H9 (cell line): ENCODE measurements around the gene MICALL2. TPM values are rescaled to one million over a fixed set of nuclear protein-coding genes. Genes with fewer than 3 reads are reported as not detected.

Experiments
- DNase-seq: peaks from one replicate; pipeline ENCODE4 v3.0.0-alpha.2; 2017
- H2AFZ ChIP-seq: one replicate; pipeline ENCODE4 v1.6.1; 2013; ENCODE audit warnings: mild to moderate bottlenecking, low read length, control low read depth, moderate library complexity
- H2AK5ac ChIP-seq: 2 replicates; pipeline ENCODE4 v1.6.1; 2013; ENCODE audit warnings: low read length, control low read depth, mixed read lengths; ENCODE audit not compliant: insufficient read length
- H2BK120ac ChIP-seq: one replicate; pipeline ENCODE4 v1.6.1; 2013; ENCODE audit warnings: low read depth, mild to moderate bottlenecking, low read length, control low read depth, inconsistent platforms; ENCODE audit not compliant: poor library complexity, severe bottlenecking
- H2BK12ac ChIP-seq: 2 replicates; pipeline ENCODE4 v1.6.1; 2013; ENCODE audit warnings: low read length, control low read depth, mixed read lengths, low read depth; ENCODE audit not compliant: insufficient read length
- H2BK15ac ChIP-seq: 2 replicates; pipeline ENCODE4 v1.6.1; 2013; ENCODE audit warnings: low read depth, low read length, control low read depth
- H2BK20ac ChIP-seq: one replicate; pipeline ENCODE4 v1.6.1; 2013; ENCODE audit warnings: low read depth, mild to moderate bottlenecking, low read length, control low read depth, inconsistent platforms; ENCODE audit not compliant: poor library complexity, severe bottlenecking
- H2BK5ac ChIP-seq: 2 replicates; pipeline ENCODE4 v1.6.1; 2013; ENCODE audit warnings: low read length, control low read depth, mixed read lengths; ENCODE audit not compliant: insufficient read length
- H3K14ac ChIP-seq: 2 replicates; pipeline ENCODE4 v1.6.1; 2013; ENCODE audit warnings: low read length, control low read depth; ENCODE audit not compliant: insufficient read depth
- H3K18ac ChIP-seq: 2 replicates; pipeline ENCODE4 v1.6.1; 2013; ENCODE audit warnings: low read depth, mild to moderate bottlenecking, mixed read lengths, low read length, control low read depth; ENCODE audit not compliant: insufficient read length
- H3K23ac ChIP-seq: 2 replicates; pipeline ENCODE4 v1.6.1; 2013; ENCODE audit warnings: low read length, control low read depth, mixed read lengths, low read depth; ENCODE audit not compliant: insufficient read length
- H3K23me2 ChIP-seq: 2 replicates; pipeline ENCODE4 v1.6.1; 2013; ENCODE audit warnings: low read depth, mild to moderate bottlenecking, mixed read lengths, low read length, control low read depth; ENCODE audit not compliant: insufficient read length, poor library complexity, severe bottlenecking
- H3K27ac ChIP-seq: 2 replicates; pipeline ENCODE4 v1.5.1; 2013; ENCODE audit warnings: low read length, control low read depth, mixed read lengths, low read depth; ENCODE audit not compliant: insufficient read length
- H3K27me3 ChIP-seq: 2 replicates; pipeline ENCODE4 v1.6.1; 2013; ENCODE audit warnings: low read length, control low read depth, inconsistent platforms; ENCODE audit not compliant: insufficient read depth
- H3K4ac ChIP-seq: 2 replicates; pipeline ENCODE4 v1.6.1; 2013; ENCODE audit warnings: low read depth, mild to moderate bottlenecking, control low read depth, inconsistent platforms, low read length, moderate library complexity
- H3K4me1 ChIP-seq: 2 replicates; pipeline ENCODE4 v1.6.1; 2013; ENCODE audit warnings: low read length, control low read depth, inconsistent platforms; ENCODE audit not compliant: insufficient read depth
- H3K4me2 ChIP-seq: 2 replicates; pipeline ENCODE4 v1.6.1; 2013; ENCODE audit warnings: low read length, control low read depth, mixed read lengths; ENCODE audit not compliant: insufficient read length, insufficient read depth
- H3K56ac ChIP-seq: 2 replicates; pipeline ENCODE4 v1.6.1; 2013; ENCODE audit warnings: low read depth, mild to moderate bottlenecking, mixed read lengths, low read length, control low read depth; ENCODE audit not compliant: insufficient read length
- H3K79me1 ChIP-seq: 2 replicates; pipeline ENCODE4 v1.6.1; 2013; ENCODE audit warnings: low read depth, mild to moderate bottlenecking, moderate library complexity, low read length, control low read depth, inconsistent platforms; ENCODE audit not compliant: insufficient read depth, poor library complexity, severe bottlenecking
- H3K79me2 ChIP-seq: 2 replicates; pipeline ENCODE4 v1.6.1; 2013; ENCODE audit warnings: low read length, control low read depth, inconsistent platforms; ENCODE audit not compliant: insufficient read depth
- H3K9ac ChIP-seq: 2 replicates; pipeline ENCODE4 v1.6.1; 2013; ENCODE audit warnings: low read length, control low read depth, mixed read lengths; ENCODE audit not compliant: insufficient read length; ENCODE audit errors: extremely low read depth
- H3K9me3 ChIP-seq: one replicate; pipeline ENCODE4 v1.6.1; 2013; ENCODE audit warnings: low read depth, low read length, inconsistent platforms; ENCODE audit not compliant: control insufficient read depth
- H3T11ph ChIP-seq: one replicate; pipeline ENCODE4 v1.6.1; 2013; ENCODE audit warnings: mild to moderate bottlenecking, low read length, control low read depth, inconsistent platforms
- H4K20me1 ChIP-seq: one replicate; pipeline ENCODE4 v1.6.1; 2013; ENCODE audit not compliant: control insufficient read depth, insufficient read length, insufficient read depth
- H4K5ac ChIP-seq: 2 replicates; pipeline ENCODE4 v1.6.1; 2013; ENCODE audit warnings: low read depth, mild to moderate bottlenecking, mixed read lengths, low read length, control low read depth; ENCODE audit not compliant: insufficient read length
- H4K8ac ChIP-seq: replicated peaks from 2 replicates; pipeline ENCODE4 v1.6.1; 2013; ENCODE audit warnings: low read length, control low read depth, mixed read lengths, low read depth; ENCODE audit not compliant: insufficient read length
- H4K91ac ChIP-seq: 2 replicates; pipeline ENCODE4 v1.6.1; 2013; ENCODE audit warnings: low read depth, mild to moderate bottlenecking, moderate library complexity, mixed read lengths, low read length, control low read depth; ENCODE audit not compliant: insufficient read length
- H3K27ac Mint-ChIP-seq, 3 experiments: 2 replicates in 2 of 3; 3 replicates in 1 of 3; pipeline ENCODE4 v1.8.0; 2020 to 2021; ENCODE audit warnings: mixed read lengths in 3 of 3, mild to moderate bottlenecking in 1 of 3, moderate library complexity in 1 of 3
- H3K27me3 Mint-ChIP-seq: 2 replicates; pipeline ENCODE4 v1.8.0; 2021; ENCODE audit warnings: low read depth, mild to moderate bottlenecking, moderate library complexity, mixed read lengths
- H3K36me3 Mint-ChIP-seq, 3 experiments: 2 replicates in 2 of 3; 3 replicates in 1 of 3; pipeline ENCODE4 v1.8.0; 2020 to 2021; ENCODE audit warnings: low read depth in 3 of 3, mixed read lengths in 3 of 3; ENCODE audit not compliant: insufficient read depth in 1 of 3
- H3K4me1 Mint-ChIP-seq, 2 experiments: 2 replicates each; pipeline ENCODE4 v1.8.0; 2020; ENCODE audit warnings: mixed read lengths in 2 of 2
- H3K4me3 Mint-ChIP-seq, 2 experiments: 2 replicates in 1 of 2; 3 replicates in 1 of 2; pipeline ENCODE4 v1.8.0; 2020 to 2021; ENCODE audit warnings: mild to moderate bottlenecking in 2 of 2, mixed read lengths in 2 of 2, moderate library complexity in 1 of 2
- H3K9me3 Mint-ChIP-seq, 2 experiments: 2 replicates in 1 of 2; 3 replicates in 1 of 2; pipeline ENCODE4 v1.8.0; 2020; ENCODE audit warnings: mild to moderate bottlenecking in 2 of 2, mixed read lengths in 2 of 2, moderate library complexity in 1 of 2
- WGBS: extraction: QIAGEN DNeasy Blood & Tissue Kit; methylation state at CpG from one replicate; pipeline ENCODE4 v1.1.7; 2013; ENCODE audit warnings: missing lambda C conversion rate, low lambda C conversion rate, mixed read lengths; ENCODE audit not compliant: insufficient read length; ENCODE audit errors: extremely low coverage; 5-methylcytosine and 5-hydroxymethylcytosine counted together
- total RNA-seq: library from RNA; stranded (reverse); gene quantifications from 2 replicates; pipeline ENCODE4 v1.2.1, GENCODE V29; 2021
- TF ChIP-seq, protein P1 (sequence below): fragments of 200-600 bp; sonication (generic); conservative IDR thresholded peaks from 3 replicates; pipeline ENCODE4 v1.8.0; 2021; ENCODE audit warnings: antibody characterized with exemption, mild to moderate bottlenecking

Gene MICALL2
- total RNA-seq, 1 experiment from 2014 or later, result 7.1 TPM

DNA sequence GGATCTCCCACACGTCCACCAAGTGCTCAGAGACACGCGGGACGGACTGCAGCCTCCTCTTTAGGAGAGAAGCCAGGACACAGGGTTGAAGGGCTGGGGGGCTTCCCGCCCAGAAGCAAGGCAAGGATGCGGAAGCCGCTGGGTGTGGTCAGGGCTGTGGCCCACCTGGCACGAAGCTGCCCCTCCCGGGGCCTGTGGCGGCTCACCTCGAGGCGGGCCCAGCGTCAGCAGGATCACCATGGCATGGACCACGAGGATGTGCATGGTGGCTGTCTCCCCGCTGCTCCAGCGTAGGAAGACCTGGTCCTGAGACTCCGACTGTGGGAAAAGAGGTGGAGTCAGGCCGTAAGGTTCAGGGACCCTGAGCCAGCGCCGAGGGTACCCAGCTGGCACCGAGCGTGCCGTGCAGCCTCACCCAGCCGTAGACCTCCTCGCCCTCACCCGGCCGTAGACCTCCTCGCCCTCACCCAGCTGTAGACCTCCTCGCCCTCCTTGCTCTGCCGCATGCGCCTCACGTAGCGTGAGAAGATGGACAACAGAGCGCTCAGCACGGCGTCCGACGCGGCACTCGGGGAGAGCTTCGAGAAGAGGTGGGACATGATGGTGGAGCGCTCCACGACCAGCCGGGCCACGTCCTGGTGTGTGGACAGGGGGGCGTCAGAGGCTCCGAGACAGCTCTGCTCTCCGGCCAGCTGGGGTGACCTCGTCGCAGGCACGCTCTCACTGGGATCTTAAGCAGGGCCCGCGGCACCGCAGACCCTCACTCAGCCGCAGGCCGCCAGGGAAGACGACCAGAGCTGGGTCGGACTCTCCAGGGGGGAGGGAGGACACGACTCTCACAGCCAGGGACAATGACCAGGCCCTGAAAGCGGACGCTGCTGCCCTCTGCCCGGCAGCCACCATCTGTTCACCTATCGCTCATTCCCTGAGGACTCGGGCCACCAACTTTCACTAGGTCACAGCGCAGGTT, 24.6 kb upstream of the MICALL2 start:
- WGBS, result no CpG with 5 or more reads among the region's 65 CpGs
- no peaks in the 10 kb centered on the region for H3K4me1 Mint-ChIP-seq
- TF ChIP-seq, protein P1, sequence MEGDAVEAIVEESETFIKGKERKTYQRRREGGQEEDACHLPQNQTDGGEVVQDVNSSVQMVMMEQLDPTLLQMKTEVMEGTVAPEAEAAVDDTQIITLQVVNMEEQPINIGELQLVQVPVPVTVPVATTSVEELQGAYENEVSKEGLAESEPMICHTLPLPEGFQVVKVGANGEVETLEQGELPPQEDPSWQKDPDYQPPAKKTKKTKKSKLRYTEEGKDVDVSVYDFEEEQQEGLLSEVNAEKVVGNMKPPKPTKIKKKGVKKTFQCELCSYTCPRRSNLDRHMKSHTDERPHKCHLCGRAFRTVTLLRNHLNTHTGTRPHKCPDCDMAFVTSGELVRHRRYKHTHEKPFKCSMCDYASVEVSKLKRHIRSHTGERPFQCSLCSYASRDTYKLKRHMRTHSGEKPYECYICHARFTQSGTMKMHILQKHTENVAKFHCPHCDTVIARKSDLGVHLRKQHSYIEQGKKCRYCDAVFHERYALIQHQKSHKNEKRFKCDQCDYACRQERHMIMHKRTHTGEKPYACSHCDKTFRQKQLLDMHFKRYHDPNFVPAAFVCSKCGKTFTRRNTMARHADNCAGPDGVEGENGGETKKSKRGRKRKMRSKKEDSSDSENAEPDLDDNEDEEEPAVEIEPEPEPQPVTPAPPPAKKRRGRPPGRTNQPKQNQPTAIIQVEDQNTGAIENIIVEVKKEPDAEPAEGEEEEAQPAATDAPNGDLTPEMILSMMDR, result no peak
- Histone ChIP-seq H3K79me2 (no peaks in the 10 kb centered on the region), H2BK15ac (no peak overlapping the region), H4K20me1 (no peaks in the 10 kb centered on the region), H3K79me1 (no peaks in the 10 kb centered on the region), H3K23me2 (no peaks in the 10 kb centered on the region), H3K4ac (no peak overlapping the region), H3K4me1 (no peaks in the 10 kb centered on the region), H4K91ac (no peak overlapping the region), H2AK5ac (no peak overlapping the region), H3K18ac (no peak overlapping the region), H2BK12ac (no peak overlapping the region), H3K27ac (no peak overlapping the region), H4K8ac (no peak overlapping the region), H3K23ac (no peak overlapping the region), H3T11ph (no peak overlapping the region), H3K56ac (no peak overlapping the region), H2BK5ac (no peak overlapping the region), H3K9ac (no peak overlapping the region), H2BK20ac (no peak overlapping the region), H4K5ac (no peak overlapping the region), H3K14ac (no peak overlapping the region), H3K4me2 (no peak overlapping the region), H2AFZ (no peak overlapping the region), H3K9me3 (no peaks in the 10 kb centered on the region), H3K27me3 (no peaks in the 10 kb centered on the region), H2BK120ac (no peak overlapping the region)
- no peak overlapping the region for H3K4me3 Mint-ChIP-seq
- no peaks in the 10 kb centered on the region for H3K9me3 Mint-ChIP-seq
- no peaks in the 10 kb centered on the region for H3K27me3 Mint-ChIP-seq
- no peak for DNase-seq
- H3K27ac Mint-ChIP-seq, result no peak overlapping the region
- peaks cover 11 to 62% (median 51%) of the 10 kb centered on the region in 3 experiments for H3K36me3 Mint-ChIP-seq
